GM18951 (cell line): ENCODE data around the gene WIPF1.
"Not testable (repeated sequence)": the region's sequence is repeated elsewhere in the genome, so short reads cannot be mapped to it uniquely, and the experiment has no call there.

ENCODE experiments used
- POLR2A ChIP-seq: IDR thresholded peaks from 4 replicates; pipeline ENCODE4 v1.6.1; 2011; ENCODE audit warnings: mild to moderate bottlenecking; ENCODE audit not compliant: insufficient read length, insufficient read depth; ENCODE audit errors: extremely low read depth
- in situ Hi-C: fragments of 300-500 bp; cut with MboI; formaldehyde crosslinking; loops from one replicate; pipeline ENCODE4 v1.12.0; 2022; ENCODE audit warnings: low sequenced_read_pairs, mixed read lengths, inconsistent platforms; ENCODE audit not compliant: unreplicated experiment

Gene WIPF1

GRCh38 chr2:174569678-174570077 is 27.9 kb downstream of the WIPF1 start:
- in situ Hi-C loops: no loop called here
- TF ChIP-seq POLR2A: no peak

- TF ChIP-seq POLR2A: no peak
- in situ Hi-C loops: no loop called here
Measured at GRCh38 chr2:174568425-174568824, 29.2 kb downstream of the WIPF1 start.

DNA sequence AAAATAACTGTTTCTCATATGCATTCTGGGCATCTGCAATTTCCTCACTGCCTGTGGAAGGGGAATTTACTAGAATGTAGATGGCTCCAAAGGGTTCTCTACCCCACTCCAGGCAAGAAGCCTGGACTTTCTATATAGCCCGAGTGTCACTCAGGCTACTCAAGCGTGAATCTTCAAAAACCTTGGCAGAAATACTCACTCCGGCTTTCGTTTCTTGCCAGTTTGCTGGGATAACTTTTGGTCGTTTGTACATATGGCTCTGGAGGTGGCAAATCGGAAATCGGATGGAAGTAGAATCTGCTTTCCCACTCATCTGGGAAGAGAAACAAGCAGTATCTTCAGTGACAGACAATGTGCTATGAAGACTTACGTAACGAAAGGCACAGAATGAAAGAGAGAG is 30.7 kb downstream of the WIPF1 start:
- in situ Hi-C loops: no loop called here
- no peak for TF ChIP-seq POLR2A

GRCh38 chr2:174563530-174564282 is 33.9 kb downstream of the WIPF1 start:
- in situ Hi-C loops: no loop called here
- TF ChIP-seq POLR2A: no peak

GRCh38 chr2:174561972-174562370 is 35.6 kb downstream of the WIPF1 start:
- TF ChIP-seq POLR2A: no peak
- in situ Hi-C loops: no loop called here

GRCh38 chr2:174561283-174561971 is 36.2 kb downstream of the WIPF1 start:
- TF ChIP-seq POLR2A: no peak
- in situ Hi-C loops: no loop called here

DNA sequence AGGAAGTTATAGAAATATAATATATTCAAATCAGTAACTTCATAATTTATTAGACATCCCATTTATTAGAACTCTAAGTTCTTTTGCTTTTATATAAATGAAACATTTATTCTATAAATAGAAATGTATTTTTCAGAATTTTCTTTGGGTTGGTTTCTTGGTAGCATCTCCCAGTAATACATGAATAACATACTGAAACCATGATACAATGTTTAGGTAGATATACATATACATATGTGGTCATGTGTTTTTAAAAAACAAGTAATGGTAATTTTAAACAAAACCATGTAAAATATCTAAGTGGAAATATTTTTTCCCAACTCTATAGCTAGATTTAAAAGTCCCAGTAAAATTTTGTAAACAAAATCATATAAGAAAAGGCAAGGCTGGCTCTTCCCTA is 36.9 kb downstream of the WIPF1 start:
- in situ Hi-C loops: no loop called here
- TF ChIP-seq POLR2A: no peak

DNA sequence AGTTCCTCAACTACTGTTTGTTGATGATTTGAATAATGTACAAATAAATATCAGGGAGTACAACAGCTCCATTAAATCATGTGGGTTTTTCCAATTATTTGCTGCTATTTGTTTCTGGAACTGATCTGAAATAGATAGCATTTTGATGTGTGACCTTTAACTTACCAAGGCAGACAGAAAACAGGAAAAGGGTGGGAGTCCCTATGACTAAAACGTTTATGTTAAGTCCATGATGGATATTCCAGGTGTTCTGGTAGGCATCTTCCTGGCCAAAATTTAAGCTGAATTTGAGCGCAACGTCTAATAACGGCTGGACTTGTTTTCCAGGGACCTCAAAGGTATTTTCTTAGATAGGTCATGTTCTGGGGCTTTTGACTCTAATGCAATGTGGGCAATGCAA is 41.6 kb downstream of the WIPF1 start:
- no peak for TF ChIP-seq POLR2A
- in situ Hi-C loops: no loop called here

DNA sequence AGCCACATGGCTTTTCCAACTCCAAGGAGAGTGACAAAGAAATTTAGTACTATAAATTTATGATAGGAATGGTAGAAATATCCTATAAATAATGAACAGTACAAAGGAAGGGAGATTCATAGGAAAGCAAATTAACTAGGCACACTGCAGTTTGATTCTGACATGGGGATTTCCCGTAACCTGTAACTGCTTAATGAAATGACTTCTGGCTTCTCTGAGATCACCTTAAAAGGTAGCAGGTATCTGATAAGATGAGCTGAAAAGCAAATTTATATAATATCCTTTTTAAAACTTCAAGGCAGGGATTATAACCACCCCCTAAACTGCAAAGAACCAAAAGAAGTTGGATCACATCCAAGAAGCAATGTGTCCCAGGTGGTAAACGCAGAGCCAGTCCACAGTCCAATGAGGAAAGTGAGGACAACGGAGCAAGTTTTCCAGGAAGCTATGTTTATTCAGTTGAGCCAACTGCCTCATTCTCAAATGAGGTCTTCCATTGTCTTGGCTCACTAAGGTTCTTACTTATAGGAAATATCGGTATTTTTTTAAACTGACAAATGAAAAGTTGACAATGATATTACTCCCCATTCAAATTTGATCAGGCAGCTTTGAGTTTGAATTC is 43.0 kb downstream of the WIPF1 start:
- TF ChIP-seq POLR2A: no peak

GRCh38 chr2:174553811-174554493 is 43.7 kb downstream of the WIPF1 start:
- in situ Hi-C loops: no loop called here
- TF ChIP-seq POLR2A: no peak

More for the DNA sequence above, 43.0 kb downstream of the WIPF1 start:
- in situ Hi-C loops: no loop called here

DNA sequence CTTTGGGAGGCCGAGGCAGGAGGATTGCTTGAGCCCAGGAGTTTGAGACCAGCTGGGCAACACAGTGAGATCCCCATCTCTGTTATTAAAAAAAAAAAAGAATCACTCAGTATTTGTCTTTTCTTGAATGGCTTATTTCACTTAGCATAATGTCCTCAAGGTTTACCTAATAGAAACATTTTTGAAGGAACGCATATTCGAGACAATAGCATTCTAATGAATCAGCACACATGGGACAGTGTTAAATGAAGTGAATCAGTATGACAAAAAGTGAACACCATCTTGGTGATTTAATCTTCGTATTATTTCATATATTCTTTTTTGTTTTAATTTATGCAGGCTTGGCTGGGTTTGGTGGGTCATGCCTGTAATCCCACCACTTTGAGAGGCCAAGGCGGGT is 44.7 kb downstream of the WIPF1 start:
- no peak for TF ChIP-seq POLR2A
- in situ Hi-C loops: no loop called here

GRCh38 chr2:174551697-174552096 is 45.9 kb downstream of the WIPF1 start:
- no peak for TF ChIP-seq POLR2A
- in situ Hi-C loops: no loop called here

- in situ Hi-C loops: not testable (repeated sequence)
Measured at GRCh38 chr2:174548646-174549045, 49.0 kb downstream of the WIPF1 start.

DNA sequence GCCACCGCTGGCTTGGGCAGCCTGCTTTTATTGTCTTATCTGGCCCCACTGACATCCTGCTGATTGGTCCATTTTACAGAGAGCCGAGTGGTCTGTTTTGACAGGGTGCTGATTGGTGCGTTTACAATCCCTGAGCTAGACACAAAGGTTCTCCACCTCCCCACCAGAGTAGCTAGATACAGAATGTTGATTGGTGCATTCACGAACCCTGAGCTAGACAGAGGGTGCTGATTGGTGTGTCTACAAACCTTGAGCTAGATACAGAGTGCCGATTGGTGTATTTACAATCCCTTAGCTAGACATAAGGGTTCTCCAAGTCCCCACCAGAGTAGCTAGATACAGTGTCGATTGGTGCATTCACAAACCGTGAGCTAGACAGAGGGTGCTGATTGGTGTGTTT is 49.6 kb downstream of the WIPF1 start:
- in situ Hi-C loops: not testable (repeated sequence)
